WTC11 (cell line): ENCODE results near the gene PCDHB9. TPM values are rescaled to one million over a fixed set of nuclear protein-coding genes. Genes with fewer than 3 reads are reported as not detected.
A peak's percentile ranks its signal among the peaks of the same experiment; 100 is the strongest.
"Not testable (repeated sequence)": the region's sequence is repeated elsewhere in the genome, so short reads cannot be mapped to it uniquely, and the experiment has no call there.

Experiments used
- ATAC-seq: fragments of 200-7000 bp; cut with Tn5 transposase; 2 replicates; pipeline ENCODE4 v1.10.0; 2021; ENCODE audit warnings: mild to moderate bottlenecking, moderate library complexity
- CTCF ChIA-PET: fragments of 300-600 bp; sonication (Branson Sonifier 250); formaldehyde crosslinking; loops from one replicate; lab custom pipeline; 2021; ENCODE audit warnings: antibody characterized with exemption; lab: Charles Lee
- POLR2A ChIA-PET: fragments of 350-600 bp; sonication (Branson Sonifier 250); formaldehyde crosslinking; loops from one replicate; lab custom pipeline; 2021; ENCODE audit warnings: antibody characterized with exemption; lab: Charles Lee
- DNase-seq: peaks from one replicate; pipeline ENCODE4 v3.0.0; 2021; ENCODE audit warnings: low spot score
- H3K27ac Mint-ChIP-seq: 2 replicates; pipeline ENCODE4 v1.8.0; 2021; ENCODE audit warnings: mixed read lengths
- H3K27me3 Mint-ChIP-seq: 2 replicates; pipeline ENCODE4 v1.8.0; 2021; ENCODE audit warnings: low read depth, mild to moderate bottlenecking, moderate library complexity, mixed read lengths
- H3K36me3 Mint-ChIP-seq: 2 replicates; pipeline ENCODE4 v1.8.0; 2021; ENCODE audit warnings: mixed read lengths
- H3K4me1 Mint-ChIP-seq: 2 replicates; pipeline ENCODE4 v1.8.0; 2022; ENCODE audit warnings: mixed read lengths
- H3K4me3 Mint-ChIP-seq: 2 replicates; pipeline ENCODE4 v1.8.0; 2021; ENCODE audit warnings: mild to moderate bottlenecking, moderate library complexity, mixed read lengths
- H3K9me3 Mint-ChIP-seq: 2 replicates; pipeline ENCODE4 v1.8.0; 2021; ENCODE audit warnings: mixed read lengths
- AR ChIP-seq: fragments of 250-450 bp; sonication (Bioruptor Pico); IDR thresholded peaks from 2 replicates; pipeline ENCODE4 v1.9.0; 2021; ENCODE audit warnings: mild to moderate bottlenecking
- CTCF ChIP-seq: fragments of 200-600 bp; IDR thresholded peaks from 2 replicates; pipeline ENCODE4 v1.8.0; 2022; ENCODE audit warnings: antibody characterized with exemption
- MAX ChIP-seq: sonication (generic); formaldehyde crosslinking; IDR thresholded peaks from 2 replicates; pipeline ENCODE4 v1.8.0; 2022; ENCODE audit warnings: mild to moderate bottlenecking, missing genetic modification reagents
- PRDM15 ChIP-seq: sonication (generic); formaldehyde crosslinking; IDR thresholded peaks from 2 replicates; pipeline ENCODE4 v1.8.0; 2022; ENCODE audit warnings: missing genetic modification reagents
- TEAD4 ChIP-seq: sonication (generic); formaldehyde crosslinking; IDR thresholded peaks from 2 replicates; pipeline ENCODE4 v1.8.0; 2022; ENCODE audit warnings: mild to moderate bottlenecking, missing genetic modification reagents
- ZNF317 ChIP-seq: sonication (generic); formaldehyde crosslinking; IDR thresholded peaks from 2 replicates; pipeline ENCODE4 v1.8.1; 2023; ENCODE audit warnings: low read depth, mild to moderate bottlenecking, moderate library complexity, missing genetic modification reagents, borderline replicate concordance
- ZNF416 ChIP-seq: fragments of 250-450 bp; sonication (Bioruptor Pico); IDR thresholded peaks from 2 replicates; pipeline ENCODE4 v1.9.0; 2021; ENCODE audit warnings: mild to moderate bottlenecking, inconsistent platforms
- total RNA-seq: library from RNA; stranded (reverse); gene quantifications from 3 replicates; pipeline ENCODE4 v1.2.3, GENCODE V29; 2021

Gene PCDHB9
- total RNA-seq, 1 experiment from 2014 or later, result 2.3 TPM

- TF ChIP-seq AR (CRISPR knock-in tag) (no peak), ZNF416 (CRISPR knock-in tag) (no peak), ZNF317 (no peak), PRDM15 (no peak), MAX (CRISPR knock-in tag) (no peak)
Observed at GRCh38 chr5:141196363-141196762, 9.4 kb downstream of the PCDHB9 start (continued).

- peak; percentile 32; the same call in 1 of the 2 replicates for TF ChIP-seq CTCF
- TF ChIP-seq TEAD4 (CRISPR knock-in tag), result no peak
- H3K36me3 Mint-ChIP-seq, result peaks cover 19% of the 10 kb centered on the region
- H3K4me1 Mint-ChIP-seq, result peaks cover 7% of the 10 kb centered on the region
- H3K9me3 Mint-ChIP-seq, result peaks cover 27% of the 10 kb centered on the region
- H3K27me3 Mint-ChIP-seq, result no peaks in the 10 kb centered on the region; the same call in 1 of the 2 replicates
- POLR2A ChIA-PET, result no interaction called here
- no peak within 1 kb of the TSS for H3K27ac Mint-ChIP-seq
- peak within 1 kb of the TSS; percentile 24 for H3K4me3 Mint-ChIP-seq
- CTCF ChIA-PET, result interaction anchor here (0.6 to 2.4 kb wide), 44 partner anchors 9 to 368 kb away, joined by 3 to 29 read pairs (median 5); partner anchors contain the start of genes PCDHAC1, PCDHB12, PCDHB13 and PCDHB14
- no peak for DNase-seq
- ATAC-seq, result peak; percentile 67
Observed at GRCh38 chr5:141199359-141200235, 12.6 kb downstream of the PCDHB9 start, which contains the start of gene PCDHB11. PCDHB11 (plus strand) TSS chr5:141199627; CDS start chr5:141199775, 148 bp downstream.

GRCh38 chr5:141201126-141201525 is 14.2 kb downstream of the PCDHB9 start:
- H3K4me3 Mint-ChIP-seq, ATAC-seq, H3K4me1 Mint-ChIP-seq, DNase-seq, POLR2A ChIA-PET, H3K27ac Mint-ChIP-seq, H3K27me3 Mint-ChIP-seq: not testable (repeated sequence)
- peaks cover 17% of the 10 kb centered on the region for H3K36me3 Mint-ChIP-seq
- CTCF ChIA-PET, result interaction anchor here (1.0 kb wide), 1 partner anchor 19 kb away, joined by 4 read pairs; the partner anchor contains the start of gene PCDHB16
- peaks cover 21% of the 10 kb centered on the region for H3K9me3 Mint-ChIP-seq

- H3K9me3 Mint-ChIP-seq, result peaks cover 15% of the 10 kb centered on the region
- H3K4me1 Mint-ChIP-seq, POLR2A ChIA-PET, H3K27me3 Mint-ChIP-seq, H3K27ac Mint-ChIP-seq, DNase-seq, ATAC-seq, H3K4me3 Mint-ChIP-seq: not testable (repeated sequence)
- H3K36me3 Mint-ChIP-seq, result peaks cover 12% of the 10 kb centered on the region
- CTCF ChIA-PET, result interaction anchor here (0.8 to 3.8 kb wide), 5 partner anchors 19 to 52 kb away, joined by 3 to 12 read pairs (median 4); partner anchors contain the start of genes PCDHB14, PCDHB15, PCDHB16 and PCDHB6
Observed at GRCh38 chr5:141201646-141202045, 14.7 kb downstream of the PCDHB9 start.
